Stimulated activated CD8-positive, alpha-beta memory T cell treated with anti-CD3 and anti-CD28 coated beads, Interleukin-15, amount 100 ng/mL, for 24 hours (primary cell): ENCODE measurements around the gene WDR54.
"Not testable (repeated sequence)": the region's sequence is repeated elsewhere in the genome, so short reads cannot be mapped to it uniquely, and the experiment has no call there.

ENCODE experiments used
- DNase-seq: peaks from one replicate; pipeline ENCODE4 v3.0.0-alpha.2; 2020; ENCODE audit warnings: low read depth

The WDR54 gene

DNA sequence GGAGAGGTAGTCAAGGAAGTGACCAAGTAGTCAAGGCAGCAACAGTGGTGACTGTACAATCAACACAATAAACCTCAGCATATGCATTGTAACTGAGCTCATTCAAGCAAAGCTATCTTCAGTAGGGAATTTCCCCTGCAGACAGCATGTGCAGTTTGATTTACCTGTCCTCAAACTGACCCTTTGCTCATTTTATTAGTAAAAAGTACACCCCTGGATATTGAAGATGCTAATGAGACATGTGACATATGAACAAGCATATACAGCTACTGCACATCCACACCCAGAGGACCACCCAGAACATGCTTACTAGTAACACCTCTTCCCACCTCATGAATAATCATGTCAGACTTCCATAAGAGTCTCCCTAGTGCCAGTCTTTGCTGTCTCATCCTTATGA is 15.5 kb upstream of the WDR54 start:
- no peak for DNase-seq

DNA sequence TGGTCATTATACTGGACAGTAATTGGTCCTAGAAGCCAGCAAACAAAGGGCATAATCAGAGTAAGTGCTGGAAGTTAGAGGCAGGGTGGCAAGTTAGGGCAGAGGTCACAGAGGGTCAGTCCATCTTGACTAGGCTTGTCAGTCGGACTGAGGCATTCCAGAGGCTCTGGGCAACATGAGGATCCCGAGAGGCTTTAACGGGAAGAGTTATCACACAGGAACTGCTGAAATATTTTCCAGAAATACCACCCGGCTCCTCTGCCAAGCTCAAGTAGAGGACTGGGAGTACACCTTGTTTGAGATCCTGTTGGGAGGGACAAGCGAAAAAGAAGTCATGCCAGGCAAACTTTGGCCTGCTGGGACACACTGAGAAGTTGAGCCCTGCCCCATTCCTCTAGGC is 13.8 kb upstream of the WDR54 start:
- no peak for DNase-seq

DNA sequence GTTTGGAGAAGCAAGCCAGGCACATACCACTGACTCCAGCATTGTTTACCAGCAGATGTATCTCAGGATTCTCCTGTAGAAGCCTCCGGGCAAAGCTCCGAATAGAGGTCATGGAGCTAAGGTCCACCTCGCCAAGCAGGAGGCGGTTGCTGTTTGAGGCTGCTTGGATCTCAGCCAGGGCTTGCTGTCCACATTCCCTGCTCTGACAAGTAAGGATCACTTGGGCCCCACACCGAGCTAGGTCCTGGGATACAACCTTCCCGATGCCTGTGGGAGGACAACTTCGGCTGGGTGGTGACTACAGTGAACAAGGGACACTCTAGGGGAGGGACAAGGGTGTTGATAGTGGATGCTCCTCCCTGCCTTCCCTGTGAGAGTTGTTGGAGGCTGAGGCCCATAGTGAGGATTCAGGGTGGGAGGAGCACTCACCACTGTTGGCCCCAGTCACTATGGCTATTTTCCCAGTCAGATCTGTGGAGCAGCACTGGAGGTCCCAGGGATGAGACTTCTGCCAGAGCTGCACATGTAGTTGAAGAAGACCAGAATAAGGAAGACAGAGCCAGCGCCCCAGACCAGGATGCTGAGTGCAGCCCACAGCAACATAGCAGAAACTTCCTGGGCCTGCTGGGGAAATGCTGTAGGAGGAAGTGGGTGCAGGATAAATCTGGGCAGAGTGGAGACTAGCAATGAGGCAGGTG is 8.4 kb upstream of the WDR54 start:
- no peak for DNase-seq

DNA sequence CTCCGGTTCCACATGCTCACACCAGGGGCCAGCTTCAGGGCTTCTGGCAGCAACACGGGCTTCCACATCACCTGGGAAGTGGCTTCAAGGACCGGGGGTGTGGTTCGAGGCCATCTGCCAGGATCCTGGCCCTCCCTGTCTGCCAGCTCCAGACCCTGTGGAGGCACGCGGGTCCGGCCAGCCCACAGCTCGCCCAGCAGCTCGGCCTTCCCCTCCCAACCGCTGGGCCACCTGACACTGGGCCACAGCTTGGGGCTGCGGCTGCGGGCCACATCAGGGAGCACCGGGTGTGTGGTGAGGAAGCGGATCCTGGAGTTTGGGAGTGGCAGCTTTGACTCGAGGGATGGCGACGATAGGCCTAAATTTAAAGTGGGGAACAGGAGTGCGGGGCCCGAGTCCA is 7.1 kb upstream of the WDR54 start:
- no peak for DNase-seq

DNA sequence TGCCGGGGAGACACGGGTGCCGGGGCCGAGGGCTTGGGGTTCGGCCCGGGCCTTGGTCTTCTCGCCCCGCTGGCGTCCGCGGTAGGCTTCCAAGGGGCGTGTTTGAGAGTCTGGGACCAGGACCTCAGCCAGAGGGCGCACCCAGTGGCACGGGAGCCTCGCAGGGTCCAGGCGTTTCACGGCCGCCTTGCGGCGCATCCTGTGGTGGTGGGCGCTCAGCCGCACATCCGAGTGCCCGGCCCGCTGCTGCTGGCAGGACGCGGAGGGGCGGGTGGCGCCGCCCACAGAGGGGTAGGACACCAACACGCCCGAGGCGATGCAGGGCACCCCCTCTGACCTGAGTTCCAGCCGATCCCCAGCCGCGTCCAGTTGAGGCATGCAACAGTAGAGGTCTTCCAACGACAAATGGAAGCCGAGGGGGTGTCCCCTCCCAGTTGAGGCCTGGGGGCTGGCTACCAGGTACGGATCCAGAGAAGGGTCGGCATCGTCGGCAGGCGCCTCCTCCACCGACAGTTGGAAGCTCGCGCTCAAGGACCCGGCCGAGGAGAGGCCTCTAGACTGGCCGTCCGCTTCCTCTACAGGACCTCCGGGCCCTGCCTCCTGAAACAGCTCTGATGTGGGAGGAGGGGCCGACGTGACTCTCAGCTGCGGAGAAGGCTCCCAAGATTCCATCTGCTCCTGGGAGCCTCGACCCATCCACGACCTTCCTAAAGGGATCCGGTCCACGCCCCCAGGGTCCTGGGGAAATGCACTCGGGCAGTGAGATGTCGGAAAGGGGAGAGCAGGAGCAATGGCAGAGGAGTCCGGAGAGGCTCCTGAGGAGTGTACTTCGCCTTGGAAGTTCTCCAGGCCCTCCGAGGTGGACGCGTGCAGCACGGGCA is 6.4 kb upstream of the WDR54 start:
- DNase-seq: no peak

DNA sequence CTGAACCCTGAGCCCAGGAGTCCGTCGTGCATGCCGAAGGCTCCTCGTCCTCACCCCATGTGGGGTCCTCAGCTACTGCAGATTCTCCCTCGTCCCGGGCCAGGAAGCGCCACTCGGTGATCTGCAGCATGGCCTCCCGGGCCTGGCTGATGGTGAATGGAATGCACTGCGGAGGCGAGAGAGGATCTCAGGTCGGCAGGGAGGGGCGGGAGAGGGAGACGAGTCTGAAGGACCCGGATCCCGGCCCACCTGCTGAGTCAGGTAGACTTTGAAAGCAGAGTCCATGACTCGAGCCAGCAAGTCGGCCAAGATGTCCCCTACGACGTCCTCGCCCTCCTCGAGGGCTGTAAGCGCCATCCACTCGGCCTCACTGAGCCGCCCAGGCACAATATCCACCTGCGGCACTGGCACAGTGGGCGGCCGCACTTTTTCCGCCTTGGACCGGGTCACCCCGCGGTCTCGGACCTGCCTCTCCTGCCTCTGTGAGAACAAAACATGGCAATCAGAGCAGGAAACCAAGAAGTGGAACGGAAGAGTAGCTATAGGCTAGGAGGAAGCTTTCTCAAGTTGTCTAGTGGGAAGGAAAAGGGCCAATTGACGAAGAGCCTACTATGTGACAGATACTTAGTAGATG is 5.7 kb upstream of the WDR54 start:
- no peak for DNase-seq

DNA sequence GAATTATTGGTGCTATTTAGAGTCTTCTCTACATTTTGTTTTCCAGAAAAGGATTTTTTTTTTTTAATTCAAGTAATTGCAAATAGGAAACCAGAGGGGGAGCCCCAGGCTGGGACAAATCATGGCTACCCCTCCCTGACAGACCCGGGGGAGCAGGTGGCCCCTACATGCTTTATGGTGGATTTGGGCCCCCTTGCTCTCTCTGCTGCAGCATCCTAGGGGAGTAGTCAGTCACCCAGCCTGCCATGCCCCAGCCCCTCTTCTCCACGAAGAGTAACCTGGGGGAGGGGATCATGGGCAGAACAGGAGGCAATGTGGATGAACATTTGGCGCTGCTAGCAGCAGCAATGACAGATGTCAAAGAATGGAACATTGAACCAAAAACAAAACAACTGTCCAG is 4.8 kb upstream of the WDR54 start:
- DNase-seq: no peak

DNA sequence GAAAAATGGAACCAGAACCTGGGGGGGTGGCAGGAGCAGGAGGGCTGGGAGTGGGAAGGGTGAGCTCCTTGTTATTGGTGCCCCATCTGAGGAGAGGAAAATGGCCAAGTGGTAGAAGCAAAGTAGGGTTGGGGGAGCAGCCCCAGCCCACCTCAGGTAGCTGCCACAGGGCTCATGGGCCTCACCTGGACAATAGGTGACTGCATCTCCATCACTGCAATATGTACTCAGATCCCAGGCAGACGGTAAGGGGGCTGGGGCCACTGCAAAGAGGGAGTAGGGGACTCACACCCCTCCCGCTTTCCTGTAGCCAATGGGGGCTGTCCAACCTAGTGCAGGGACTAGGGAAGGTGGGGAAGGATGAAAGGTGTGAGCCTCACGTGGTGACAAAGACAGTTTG is 4.3 kb upstream of the WDR54 start:
- no peak for DNase-seq

DNA sequence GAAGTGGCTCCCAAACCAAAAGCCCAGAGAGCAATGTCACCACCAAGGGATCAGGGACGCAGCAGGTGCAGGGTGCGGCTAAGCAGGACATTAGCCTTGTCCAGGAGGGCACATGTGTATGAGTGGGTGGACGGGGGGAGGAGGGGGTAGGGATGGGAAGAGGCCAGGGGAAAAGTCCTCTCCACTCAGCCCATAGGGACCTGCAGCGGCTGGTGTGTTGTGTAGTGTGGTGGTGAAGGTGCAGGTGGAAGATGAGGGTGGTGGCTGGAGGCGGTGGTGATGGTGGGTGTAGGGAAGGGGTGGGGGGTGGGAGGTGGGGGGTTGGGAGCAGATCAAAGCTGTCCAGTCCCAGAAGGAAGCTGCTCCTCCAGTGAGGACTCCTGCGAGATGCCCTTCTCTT is 3.8 kb upstream of the WDR54 start:
- DNase-seq: no peak

DNA sequence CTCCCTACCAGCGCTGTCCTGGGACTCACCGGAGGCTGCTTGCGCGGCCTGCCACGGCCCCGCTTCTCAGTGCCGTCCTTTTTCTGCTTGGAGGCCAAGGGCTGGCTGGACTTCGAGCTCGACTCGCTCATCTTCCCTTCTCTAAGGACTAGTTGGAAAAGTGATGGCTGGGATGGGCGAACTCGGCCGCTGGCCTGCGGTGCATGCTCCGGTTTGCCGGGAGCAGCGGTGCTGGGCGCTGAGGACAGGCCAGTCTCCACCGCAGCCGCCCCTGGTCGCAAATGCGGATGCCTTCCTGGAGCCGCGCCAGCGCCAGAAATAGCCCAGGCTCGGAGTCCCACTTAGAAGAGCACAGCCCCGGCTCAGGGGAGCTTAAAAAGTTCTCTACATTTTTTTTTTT is 3.2 kb upstream of the WDR54 start:
- DNase-seq: no peak

DNA sequence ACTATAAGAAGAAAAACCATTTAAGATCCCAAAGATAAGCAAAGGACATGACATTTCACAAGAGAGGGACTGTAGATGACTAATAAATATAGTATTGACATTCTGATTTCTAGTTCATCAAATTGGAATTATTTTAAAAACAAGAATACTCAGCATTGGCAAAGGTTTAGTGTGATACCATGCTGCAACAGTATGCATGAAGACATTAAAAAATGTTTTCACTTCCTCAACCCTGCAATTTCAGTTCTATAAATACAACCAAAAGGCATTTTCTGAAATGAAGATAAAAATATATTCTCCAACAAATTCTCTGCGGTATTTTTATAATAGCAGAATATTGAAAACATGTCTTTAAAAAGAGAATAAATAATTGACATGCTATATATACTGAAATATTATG is 2.2 kb upstream of the WDR54 start:
- no peak for DNase-seq

DNA sequence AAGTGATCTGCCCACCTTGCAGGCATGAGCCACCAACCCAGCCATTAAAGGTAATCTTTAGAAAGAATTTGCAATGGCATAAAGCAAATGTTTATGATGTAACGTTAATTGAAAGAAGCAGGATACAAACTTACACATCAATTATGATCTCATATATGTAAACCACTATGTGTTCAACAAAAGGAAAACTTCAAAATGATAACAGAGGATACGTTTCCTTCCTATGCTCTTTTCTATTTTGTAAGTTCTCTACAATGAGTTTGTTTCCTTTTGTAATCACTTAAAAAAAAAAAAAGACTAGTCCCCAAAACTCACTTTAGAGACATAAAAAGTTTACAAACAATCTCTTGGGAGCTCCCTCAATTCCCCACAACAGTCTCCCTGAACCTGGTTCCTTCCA is 1.5 kb upstream of the WDR54 start:
- no peak for DNase-seq

DNA sequence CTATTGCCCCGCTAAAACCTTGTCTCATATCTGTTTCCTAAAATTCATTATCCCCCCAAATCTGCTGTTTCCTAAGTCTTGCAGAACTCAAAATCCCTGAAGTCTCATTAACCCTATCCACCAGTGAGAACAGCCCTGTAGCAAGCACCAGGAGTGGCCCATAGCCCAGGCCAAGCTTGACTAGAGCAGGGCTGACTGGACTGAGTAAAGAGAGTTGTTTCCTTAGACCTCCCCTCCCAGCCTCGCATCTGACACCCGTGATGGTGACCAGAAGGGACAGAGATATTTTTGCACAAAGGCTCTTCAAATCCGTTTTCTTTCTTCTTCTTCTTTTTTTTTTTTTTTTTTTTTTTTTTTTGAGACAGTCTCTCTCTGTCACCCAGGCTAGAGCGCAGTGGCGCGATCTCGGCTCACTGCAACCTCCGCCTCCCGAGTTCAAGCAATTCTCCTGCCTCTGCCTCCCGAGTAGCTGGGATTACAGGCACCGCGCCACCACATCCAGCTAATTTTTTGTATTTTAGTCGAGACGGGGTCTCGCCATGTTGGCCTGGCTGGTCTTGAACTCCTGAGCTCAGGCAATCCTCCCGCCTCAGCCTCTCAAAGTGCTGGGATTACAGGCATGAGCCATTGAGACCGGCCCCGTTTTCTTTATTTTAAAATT is 957 bp upstream of the WDR54 start:
- not testable (repeated sequence) for DNase-seq

DNA sequence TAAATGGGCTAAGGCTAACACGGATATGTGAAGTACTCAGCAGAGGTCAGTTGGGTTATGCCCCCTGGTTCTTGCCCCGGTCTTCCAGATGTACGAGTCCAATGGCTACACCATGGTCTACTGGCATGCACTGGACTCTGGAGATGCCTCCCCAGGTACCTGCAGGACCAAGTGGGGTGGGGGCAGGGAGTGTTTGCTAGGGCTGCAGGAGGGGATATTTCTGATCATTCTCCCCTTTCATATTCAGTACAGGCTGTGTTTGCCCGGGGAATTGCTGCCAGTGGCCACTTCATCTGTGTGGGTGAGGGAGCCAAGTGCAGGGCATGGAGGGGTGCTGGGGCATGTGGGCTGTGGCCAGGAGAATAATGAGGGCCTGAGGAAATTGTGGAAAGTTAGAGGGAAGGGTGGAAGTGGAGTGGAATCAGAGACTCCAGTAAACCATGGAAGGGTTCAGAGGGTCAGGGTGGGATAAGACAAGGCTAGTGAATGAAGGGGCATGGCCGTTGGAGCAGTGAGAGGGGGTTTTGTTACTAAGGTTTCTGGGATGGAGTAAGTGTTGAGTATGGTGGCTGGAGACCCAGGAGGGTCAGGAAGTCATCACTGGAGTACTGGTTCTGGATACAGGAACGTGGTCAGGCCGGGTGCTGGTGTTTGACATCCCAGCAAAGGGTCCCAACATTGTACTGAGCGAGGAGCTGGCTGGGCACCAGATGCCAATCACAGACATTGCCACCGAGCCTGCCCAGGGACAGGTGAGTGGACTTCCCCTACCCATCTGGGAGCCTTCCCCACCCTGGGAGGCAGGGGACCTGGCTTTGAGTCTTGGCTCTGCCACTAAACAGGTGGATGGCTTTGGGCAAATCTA is 1.9 kb downstream of the WDR54 start:
- DNase-seq: no peak

DNA sequence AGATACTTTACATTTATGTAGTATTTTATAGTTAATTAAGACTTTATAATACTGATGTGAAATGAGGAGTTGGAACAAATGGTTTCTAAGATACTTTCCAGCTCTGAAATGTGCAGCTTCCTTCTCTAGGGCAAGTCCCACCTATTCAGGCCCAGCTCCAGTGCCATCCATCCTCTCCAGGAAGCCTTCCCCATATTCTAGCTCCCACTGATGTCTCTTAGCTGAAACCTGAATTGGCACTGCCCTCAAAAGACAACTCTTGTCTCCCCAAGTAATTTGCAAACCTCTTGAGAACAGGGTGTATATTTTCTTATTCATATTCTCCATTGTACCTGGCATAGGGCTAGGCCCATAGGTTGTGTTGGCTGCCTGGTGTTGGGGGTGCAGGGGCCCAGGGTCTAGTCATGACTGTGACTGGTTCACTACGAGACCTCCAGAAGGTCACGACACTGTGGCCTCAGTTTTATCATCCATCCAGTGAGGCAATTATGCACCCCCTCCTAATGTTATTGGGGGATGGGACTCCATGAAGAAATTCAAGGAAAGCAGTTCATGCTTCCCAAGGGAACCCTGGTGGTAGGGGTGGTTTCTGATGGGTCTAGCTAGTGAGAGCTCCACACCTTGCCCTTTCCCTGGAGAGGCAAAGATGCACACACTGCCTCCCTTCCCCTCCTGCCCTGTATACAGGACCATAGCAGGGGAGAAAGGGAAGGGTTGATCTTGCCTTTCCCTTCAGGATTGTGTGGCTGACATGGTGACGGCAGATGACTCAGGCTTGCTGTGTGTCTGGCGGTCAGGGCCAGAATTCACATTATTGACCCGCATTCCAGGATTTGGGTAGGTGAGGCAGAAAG is 2.8 kb downstream of the WDR54 start:
- DNase-seq: no peak

DNA sequence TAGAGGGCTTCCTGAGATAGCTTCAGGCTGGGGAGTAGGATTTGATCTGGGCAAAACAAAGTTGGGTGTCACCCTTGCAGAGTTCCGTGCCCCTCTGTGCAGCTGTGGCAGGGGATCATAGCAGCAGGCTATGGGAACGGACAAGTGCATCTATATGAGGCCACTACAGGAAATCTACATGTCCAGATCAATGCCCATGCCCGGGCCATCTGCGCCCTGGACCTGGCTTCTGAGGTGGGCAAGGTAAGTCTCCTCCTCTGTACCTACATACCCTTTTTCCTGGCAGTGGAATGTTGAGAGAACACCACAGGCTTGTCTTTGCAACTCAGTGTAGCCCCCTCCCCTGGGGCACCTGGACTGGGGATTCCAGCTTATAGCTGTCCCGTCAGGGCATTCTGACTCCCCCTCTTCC is 3.5 kb downstream of the WDR54 start:
- DNase-seq: no peak

DNA sequence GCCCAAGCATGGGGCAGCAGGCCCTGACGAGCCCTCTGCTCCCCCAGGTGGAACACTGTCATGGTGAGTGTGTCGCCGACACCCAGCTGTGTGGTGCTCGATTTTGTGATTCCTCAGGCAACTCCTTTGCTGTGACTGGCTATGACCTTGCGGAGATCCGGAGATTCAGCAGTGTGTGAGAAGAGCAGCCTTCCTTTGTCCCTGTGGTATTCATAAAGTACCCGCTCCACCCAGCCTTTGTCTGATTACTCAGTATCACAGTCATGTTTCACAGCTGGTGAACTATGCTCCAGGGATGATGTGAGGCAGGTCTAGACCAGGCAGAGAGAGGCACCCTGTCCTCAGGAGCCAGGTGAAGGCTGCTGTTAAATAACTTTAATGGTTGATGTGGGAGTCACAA is 4.0 kb downstream of the WDR54 start:
- DNase-seq: no peak

DNA sequence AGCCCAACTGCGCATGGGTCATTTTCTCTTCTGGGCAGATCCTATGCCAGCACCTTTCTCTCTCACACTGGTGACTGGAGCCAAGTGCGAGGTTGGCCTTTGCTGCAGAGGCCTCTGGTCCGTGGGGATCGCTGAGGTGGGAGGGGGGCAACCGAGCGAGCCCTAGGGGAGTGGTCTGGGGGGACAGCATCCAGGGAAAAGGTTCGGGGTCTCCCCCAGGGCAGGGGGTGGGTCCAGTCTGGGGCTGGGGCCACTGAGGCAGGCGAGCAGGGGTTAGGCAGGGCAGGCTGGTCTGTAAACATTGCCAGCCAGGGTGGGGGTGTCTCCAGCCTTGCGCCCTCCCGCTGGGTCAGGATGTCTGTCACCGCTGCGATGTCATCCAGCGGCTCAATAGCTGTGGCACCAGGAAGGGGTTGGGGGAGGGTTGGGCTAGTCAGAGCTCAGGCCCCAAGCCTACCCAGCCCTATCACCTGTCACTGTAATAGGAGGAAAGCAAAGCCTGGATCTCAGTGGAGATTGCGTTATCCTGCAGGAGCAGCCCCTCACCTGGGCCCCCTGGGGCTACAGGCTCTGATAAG is 4.7 kb downstream of the WDR54 start:
- no peak for DNase-seq

DNA sequence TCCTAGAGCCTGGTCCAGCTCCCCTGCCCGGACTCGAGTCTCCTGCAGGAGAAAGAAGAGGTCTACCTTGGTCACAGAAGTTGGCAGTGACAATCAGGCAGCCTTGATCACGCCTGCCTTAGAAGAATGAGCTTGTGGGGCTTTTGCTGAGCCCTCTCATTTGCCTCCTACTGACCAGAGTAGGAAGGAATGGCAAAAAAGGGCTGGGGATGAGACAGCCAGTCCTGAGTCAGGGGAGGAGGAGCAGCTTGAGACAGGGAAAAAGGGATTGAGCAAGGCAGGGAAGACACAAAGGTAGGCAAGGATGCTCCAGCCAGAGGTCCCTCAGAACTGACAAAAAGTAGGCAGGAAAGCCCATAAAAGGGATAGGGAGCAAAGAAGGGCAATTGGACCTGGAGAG is 6.0 kb downstream of the WDR54 start:
- no peak for DNase-seq

DNA sequence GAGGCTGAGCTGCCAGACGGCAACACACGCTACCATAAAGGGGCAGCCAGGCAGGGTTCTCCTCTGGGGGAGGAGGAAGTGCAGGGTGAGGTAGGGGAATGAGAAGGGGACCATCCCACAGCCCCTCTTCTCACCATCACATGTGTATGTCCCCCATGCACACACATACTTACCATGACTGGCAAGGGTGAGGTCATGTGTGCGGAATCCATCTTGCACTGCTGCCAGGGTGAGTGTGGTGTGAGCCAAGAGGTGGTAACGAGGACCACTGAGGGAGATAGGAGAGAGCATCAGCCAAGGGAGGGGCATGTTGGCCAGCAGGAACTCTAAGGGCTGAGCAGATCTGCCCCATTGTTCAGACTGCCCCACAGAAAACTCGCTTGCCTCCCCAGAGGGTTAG is 7.1 kb downstream of the WDR54 start:
- no peak for DNase-seq
